Measurements from ENCODE around the gene PRKCQ. TPM values are rescaled to one million over a fixed set of nuclear protein-coding genes. Genes with fewer than 3 reads are reported as not detected.

PRKCQ gene
- total and polyA plus RNA-seq, 11 donors = 0.04 to 2.0 (median 0.13) TPM; not detected in 1

GRCh38 chr10:6458814-6459213 lies 121.3 kb downstream of the PRKCQ start:
- no peaks in the 10 kb centered on the region for H3K27me3 ChIP-seq
- intact Hi-C loops (cut with DNase I) = no loop called here
- no peaks in the 10 kb centered on the region for H3K36me3 ChIP-seq
- no peak for TF ChIP-seq CTCF (IDR thresholded peaks at IDR 0.05)
- no peak for TF ChIP-seq POLR2A (IDR thresholded peaks at IDR 0.05)
- H3K4me1 ChIP-seq = no peaks in the 10 kb centered on the region
- ATAC-seq (no peak), DNase-seq (no peak)
- no peak overlapping the region for H3K27ac ChIP-seq
- H3K9me3 ChIP-seq = peaks cover 0 to 18% (median 0%) of the 10 kb centered on the region in 12 donors
- H3K4me3 ChIP-seq = no peak overlapping the region
- 85 to 95% (median 88%) methylated on average over 5 of the region's 5 CpGs for WGBS, 4 donors

GRCh38 chr10:6457376-6457775 lies 122.7 kb downstream of the PRKCQ start:
- intact Hi-C loops (cut with DNase I) = no loop called here
- Histone ChIP-seq H3K9me3 (peaks cover 0 to 18% (median 0%) of the 10 kb centered on the region in 12 donors), H3K27me3 (no peaks in the 10 kb centered on the region), H3K27ac (no peak overlapping the region), H3K36me3 (no peaks in the 10 kb centered on the region), H3K4me3 (no peak overlapping the region), H3K4me1 (no peaks in the 10 kb centered on the region)
- no peak for ATAC-seq
- no peak for DNase-seq
- WGBS, 4 donors = 79 to 84% (median 83%) methylated on average over 5 of the region's 5 CpGs
- TF ChIP-seq POLR2A (IDR thresholded peaks at IDR 0.05) (no peak), CTCF (IDR thresholded peaks at IDR 0.05) (no peak)

GRCh38 chr10:6456067-6456466 lies 124.0 kb downstream of the PRKCQ start:
- H3K36me3 ChIP-seq = no peaks in the 10 kb centered on the region
- H3K9me3 ChIP-seq = peaks cover 0 to 18% (median 0%) of the 10 kb centered on the region in 12 donors
- WGBS, 4 donors = 93 to 95% (median 93%) methylated on average over 1 of the region's 1 CpG
- no peak for DNase-seq
- no peaks in the 10 kb centered on the region for H3K4me1 ChIP-seq
- intact Hi-C loops (cut with DNase I) = no loop called here
- H3K27me3 ChIP-seq = no peaks in the 10 kb centered on the region
- no peak for ATAC-seq
- H3K27ac ChIP-seq = no peak overlapping the region
- H3K4me3 ChIP-seq = no peak overlapping the region
- TF ChIP-seq POLR2A (IDR thresholded peaks at IDR 0.05) (no peak), CTCF (IDR thresholded peaks at IDR 0.05) (no peak)

GRCh38 chr10:6455592-6455991 lies 124.5 kb downstream of the PRKCQ start:
- intact Hi-C loops (cut with DNase I) = no loop called here
- Histone ChIP-seq H3K27me3 (no peaks in the 10 kb centered on the region), H3K4me1 (no peaks in the 10 kb centered on the region), H3K9me3 (peaks cover 0 to 18% (median 0%) of the 10 kb centered on the region in 12 donors), H3K27ac (no peak overlapping the region), H3K4me3 (no peak overlapping the region), H3K36me3 (no peaks in the 10 kb centered on the region)
- no peak for TF ChIP-seq POLR2A (IDR thresholded peaks at IDR 0.05)
- no peak for TF ChIP-seq CTCF (IDR thresholded peaks at IDR 0.05)
- 74 to 86% (median 76%) methylated on average over 1 of the region's 1 CpG for WGBS, 4 donors
- DNase-seq (no peak), ATAC-seq (no peak)
